ENCODE data around the gene ZNF302. TPM values are rescaled to one million over a fixed set of nuclear protein-coding genes. Genes with fewer than 3 reads are reported as not detected.

Gene ZNF302
- total RNA-seq = 4.4 and 4.6 TPM in 2 replicates

DNA sequence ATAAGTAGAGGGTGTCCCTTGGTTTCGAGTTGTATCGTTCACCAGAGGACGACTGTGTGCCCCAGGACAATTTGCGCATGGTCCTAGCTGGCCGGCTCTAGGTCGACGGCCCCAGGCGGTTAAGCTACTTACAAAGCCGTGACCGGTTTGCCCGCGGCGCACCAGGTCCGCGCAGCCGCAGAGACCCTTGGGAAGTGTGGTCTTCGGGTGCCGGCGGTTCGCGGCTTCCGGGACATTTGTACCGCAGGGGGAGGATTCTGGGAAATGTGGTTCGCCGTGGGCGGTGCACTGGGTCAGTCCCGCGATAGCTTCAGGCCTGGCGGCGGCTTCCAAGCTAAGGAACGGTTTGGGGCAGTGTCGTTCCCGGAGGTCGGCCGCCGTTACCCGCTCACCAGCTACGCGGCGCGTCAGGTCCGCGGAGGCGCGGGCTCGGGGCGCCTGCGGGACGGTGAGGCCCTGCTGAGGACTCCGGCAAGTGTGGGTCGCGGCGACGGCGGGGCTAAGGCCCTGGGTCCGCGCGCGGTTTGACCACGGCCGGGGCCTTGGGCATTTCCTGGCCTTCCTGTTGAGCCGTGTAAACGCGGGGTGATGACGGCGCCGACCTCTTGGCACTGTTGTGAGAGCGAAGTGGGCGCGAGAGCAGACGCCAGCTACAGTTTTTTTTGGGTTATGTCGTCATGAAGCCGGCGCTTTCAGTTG is at the start of gene ZNF302:
TSS of gene ZNF302 (plus strand) at position 293 of the 699 bp plus-strand sequence. CDS start 1,127 bp downstream, outside the sequence.

DNA sequence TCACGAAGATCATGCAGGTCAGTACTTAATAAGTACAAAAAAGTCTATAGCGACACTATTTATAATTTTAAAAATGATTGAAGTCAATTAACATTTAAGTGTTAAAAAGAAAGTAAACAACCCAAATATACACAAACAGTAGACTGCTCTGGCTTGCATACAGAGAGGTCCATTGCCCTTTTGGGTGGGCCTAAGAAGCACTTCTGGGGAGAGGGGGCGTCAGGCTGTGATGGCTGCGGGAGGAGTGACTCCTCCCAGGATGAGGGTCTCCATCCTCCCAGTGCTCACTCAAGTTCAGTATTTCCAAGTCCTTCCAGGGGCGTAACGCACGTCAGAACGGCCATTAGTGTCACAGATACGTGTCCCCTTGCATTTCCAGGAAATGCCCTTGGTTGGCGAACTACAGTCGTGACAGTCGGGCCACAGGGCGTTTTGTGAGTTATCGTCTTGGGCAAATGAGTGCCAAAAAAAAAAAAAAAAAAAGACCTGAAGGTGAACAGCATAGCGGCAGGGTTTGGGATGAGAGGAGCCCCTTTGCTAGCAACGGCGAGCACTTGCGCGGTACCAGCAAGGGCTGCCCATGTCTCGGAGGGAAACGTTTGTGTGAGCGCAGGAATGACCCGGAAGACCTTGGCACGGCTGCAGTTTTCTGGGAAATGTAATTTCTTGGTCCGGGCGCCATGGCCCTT is 637 bp upstream of the ZNF302 start, which contains the start of gene SCGB2B2:
TSS of gene SCGB2B2 (minus strand) at position 463 of the 689 bp plus-strand sequence. CDS start 82,596 bp downstream, outside the sequence.

DNA sequence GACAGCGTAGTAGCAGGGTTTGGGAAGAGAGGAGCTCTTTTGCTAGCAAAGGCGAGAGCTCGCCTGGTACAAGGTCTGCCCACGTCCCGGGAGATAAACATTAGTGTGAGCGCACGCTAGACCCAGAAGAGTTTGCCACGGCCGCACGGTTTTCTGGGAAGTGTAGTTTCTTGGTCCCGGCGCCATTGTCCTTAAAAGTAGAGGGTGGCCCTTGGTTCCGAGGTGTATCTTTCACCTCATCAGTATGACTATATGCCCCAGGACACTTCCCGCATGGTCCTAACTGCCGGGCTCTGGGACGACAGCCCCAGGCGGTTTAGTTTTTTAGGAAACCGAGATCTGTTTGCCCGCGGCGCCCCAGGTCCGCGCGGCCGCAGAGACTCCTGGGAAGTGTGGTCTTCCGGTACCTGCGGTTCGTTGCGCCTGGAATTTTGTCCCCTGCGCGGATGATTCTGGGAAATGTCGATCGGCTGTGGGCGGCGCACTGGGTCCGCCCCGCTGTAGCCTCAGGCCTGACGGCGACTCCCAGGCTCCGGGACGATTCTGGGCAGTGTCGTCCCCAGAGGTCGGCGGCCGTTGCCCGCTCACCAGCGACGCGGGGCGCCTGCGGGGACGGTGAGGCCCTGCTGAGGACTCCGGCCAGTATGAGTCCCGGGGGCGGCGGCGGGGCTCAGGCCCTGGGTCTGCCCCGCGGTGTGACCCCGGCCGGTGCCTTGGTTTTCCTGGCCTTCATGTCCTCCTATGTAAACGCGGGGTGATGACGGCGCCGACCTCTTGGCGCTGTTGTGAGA is 56.5 kb downstream of the ZNF302 start, which contains the start of gene ZNF181:
TSS of gene ZNF181 (plus strand) at position 498 of the 791 bp plus-strand sequence. CDS start 795 bp downstream, outside the sequence.

Other genes starting within 250 kb of the ZNF302 start
- gene UBA2, start 249.3 kb upstream of the ZNF302 start, total RNA-seq = 93.2 and 95.8 TPM in 2 replicates
- gene WTIP, start 195.9 kb upstream of the ZNF302 start, total RNA-seq = 9.4 and 33.8 TPM in 2 replicates
- 0.08 TPM in 1 of 2 replicates, not detected in the other for gene SCGB2B2, start 519 bp upstream of the ZNF302 start, total RNA-seq
- 3.3 and 4.4 TPM in 2 replicates for gene ZNF181, start 56.6 kb downstream of the ZNF302 start, total RNA-seq
- gene ZNF599, start 95.5 kb downstream of the ZNF302 start, total RNA-seq = 2.9 and 6.6 TPM in 2 replicates
- gene ZNF30, start 249.2 kb downstream of the ZNF302 start, total RNA-seq = 1.6 and 2.3 TPM in 2 replicates